Keratinocyte (primary cell): Measurements from ENCODE around the gene SSNA1.

Source experiments
- EZH2 ChIP-seq: IDR thresholded peaks from one replicate; pipeline ENCODE4 v1.6.1; 2012; ENCODE audit warnings: inconsistent platforms, mild to moderate bottlenecking, low read length, moderate library complexity
- TF ChIP-seq, protein P1 (sequence below), 3 experiments: IDR thresholded peaks in 1 of 3; conservative IDR thresholded peaks in 1 of 3; optimal IDR thresholded peaks in 1 of 3; 2 replicates in 2 of 3; 3 replicates in 1 of 3; pipeline versions ENCODE3 to v1.5.1; 2011; ENCODE audit warnings: low read length in 3 of 3, mild to moderate bottlenecking in 3 of 3, moderate library complexity in 2 of 3, control low read depth in 1 of 3, inconsistent platforms in 1 of 3; ENCODE audit not compliant: insufficient read depth in 2 of 3; ENCODE audit errors: extremely low read depth in 1 of 3

DNA sequence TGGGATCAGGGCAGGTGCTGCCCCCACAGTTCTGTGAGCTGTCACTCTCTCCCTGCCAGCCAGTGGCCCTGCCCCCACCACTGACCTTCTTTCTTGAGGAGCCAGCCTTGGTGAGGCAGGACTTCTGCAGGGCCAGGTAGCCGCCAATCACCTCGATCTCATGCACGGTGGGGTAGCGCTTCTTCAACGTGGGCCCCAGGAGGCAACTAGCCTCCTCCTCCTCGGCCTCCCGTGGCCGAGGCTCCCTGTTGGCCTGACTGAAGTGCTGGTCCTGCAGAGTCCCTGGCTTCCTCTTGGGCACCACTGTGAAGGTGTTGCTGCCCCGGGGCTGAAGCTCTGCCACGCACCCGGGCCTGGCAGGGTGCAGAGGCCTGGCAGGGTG lies 10.4 kb downstream of the SSNA1 start:
- TF ChIP-seq, protein P1, sequence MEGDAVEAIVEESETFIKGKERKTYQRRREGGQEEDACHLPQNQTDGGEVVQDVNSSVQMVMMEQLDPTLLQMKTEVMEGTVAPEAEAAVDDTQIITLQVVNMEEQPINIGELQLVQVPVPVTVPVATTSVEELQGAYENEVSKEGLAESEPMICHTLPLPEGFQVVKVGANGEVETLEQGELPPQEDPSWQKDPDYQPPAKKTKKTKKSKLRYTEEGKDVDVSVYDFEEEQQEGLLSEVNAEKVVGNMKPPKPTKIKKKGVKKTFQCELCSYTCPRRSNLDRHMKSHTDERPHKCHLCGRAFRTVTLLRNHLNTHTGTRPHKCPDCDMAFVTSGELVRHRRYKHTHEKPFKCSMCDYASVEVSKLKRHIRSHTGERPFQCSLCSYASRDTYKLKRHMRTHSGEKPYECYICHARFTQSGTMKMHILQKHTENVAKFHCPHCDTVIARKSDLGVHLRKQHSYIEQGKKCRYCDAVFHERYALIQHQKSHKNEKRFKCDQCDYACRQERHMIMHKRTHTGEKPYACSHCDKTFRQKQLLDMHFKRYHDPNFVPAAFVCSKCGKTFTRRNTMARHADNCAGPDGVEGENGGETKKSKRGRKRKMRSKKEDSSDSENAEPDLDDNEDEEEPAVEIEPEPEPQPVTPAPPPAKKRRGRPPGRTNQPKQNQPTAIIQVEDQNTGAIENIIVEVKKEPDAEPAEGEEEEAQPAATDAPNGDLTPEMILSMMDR (optimal IDR thresholded peaks at IDR 0.05 in 1 of 3, IDR thresholded peaks at IDR 0.05 in 1 of 3, conservative IDR thresholded peaks at IDR 0.05 in 1 of 3; ENCODE audit: extremely low read depth in 1 of 3, insufficient read depth in 2 of 3, low read length in 3 of 3), result no peak
- TF ChIP-seq EZH2, result no peak
